NCI-H146 treated with DMSO at 0.1 percent for 48 hours (cell line): Measurements from ENCODE around the gene MIX23.

Source experiments
- DNase-seq: peaks from one replicate; lab custom pipeline; 2025; ENCODE audit not compliant: unreplicated experiment; lab: John Stamatoyannopoulos, UW

The MIX23 gene

GRCh38 chr3:122353215-122353614 lies 29.8 kb downstream of the MIX23 start:
- DNase-seq, result no peak

- no peak for DNase-seq
These were observed 31.4 kb downstream of the MIX23 start for GRCh38 chr3:122351612-122352011.

GRCh38 chr3:122350814-122351418 lies 32.1 kb downstream of the MIX23 start:
- DNase-seq, result no peak

- no peak for DNase-seq
These were observed 33.9 kb downstream of the MIX23 start for GRCh38 chr3:122349171-122349570.

- no peak for DNase-seq
These were observed 39.4 kb downstream of the MIX23 start for GRCh38 chr3:122343654-122344053.

GRCh38 chr3:122342803-122343202 lies 40.2 kb downstream of the MIX23 start:
- DNase-seq, result no peak

GRCh38 chr3:122332551-122332950 lies 50.5 kb downstream of the MIX23 start:
- no peak for DNase-seq

- DNase-seq, result no peak
These were observed 51.1 kb downstream of the MIX23 start for GRCh38 chr3:122331886-122332285.

GRCh38 chr3:122325769-122326168 lies 57.3 kb downstream of the MIX23 start:
- DNase-seq, result no peak

- no peak for DNase-seq
These were observed 58.1 kb downstream of the MIX23 start, which contains the start of gene CSTA for GRCh38 chr3:122324871-122325323. Gene CSTA (plus strand): TSS chr3:122325248. CDS start chr3:122325293, 45 bp downstream.

- no peak for DNase-seq
These were observed 60.6 kb downstream of the MIX23 start for GRCh38 chr3:122322095-122323075.

GRCh38 chr3:122318620-122319019 lies 64.4 kb downstream of the MIX23 start:
- DNase-seq, result no peak

- DNase-seq, result no peak
These were observed 66.7 kb downstream of the MIX23 start for GRCh38 chr3:122316368-122316767.

- DNase-seq, result no peak
These were observed 67.4 kb downstream of the MIX23 start for GRCh38 chr3:122315619-122316018.

GRCh38 chr3:122314228-122314876 lies 68.7 kb downstream of the MIX23 start:
- no peak for DNase-seq

- DNase-seq, result no peak
These were observed 69.8 kb downstream of the MIX23 start for GRCh38 chr3:122313281-122313680.

GRCh38 chr3:122312826-122313225 lies 70.2 kb downstream of the MIX23 start:
- no peak for DNase-seq

GRCh38 chr3:122310361-122310760 lies 72.7 kb downstream of the MIX23 start:
- no peak for DNase-seq
